NB4 (cell line): ENCODE measurements around the gene ADPRH.
"Not testable (repeated sequence)": the region's sequence is repeated elsewhere in the genome, so short reads cannot be mapped to it uniquely, and the experiment has no call there.

Source experiments
- DNase-seq: peaks from one replicate; pipeline ENCODE4 v3.0.0; 2010; ENCODE audit warnings: low read depth
- H3K4me3 ChIP-seq: one replicate; pipeline ENCODE4 v1.5.1; 2011; ENCODE audit warnings: mild to moderate bottlenecking, low read depth, low read length, moderate library complexity
- CTCF ChIP-seq: IDR thresholded peaks from one replicate; pipeline ENCODE4 v1.5.1; 2012; ENCODE audit warnings: low read depth, low read length
- MAX ChIP-seq: IDR thresholded peaks from 2 replicates; pipeline ENCODE4 v1.6.1; 2011; ENCODE audit warnings: low read depth, low read length
- MYC ChIP-seq: IDR thresholded peaks from 2 replicates; pipeline ENCODE4 v1.6.1; 2011; ENCODE audit warnings: low read depth, low read length
- POLR2A ChIP-seq: IDR thresholded peaks from 2 replicates; pipeline ENCODE4 v1.6.1; 2011; ENCODE audit warnings: mild to moderate bottlenecking; ENCODE audit not compliant: insufficient read length; ENCODE audit errors: extremely low read depth

ADPRH gene

GRCh38 chr3:119550192-119550910 lies 28.9 kb upstream of the ADPRH start:
- no peak for DNase-seq
- no peak overlapping the region for H3K4me3 ChIP-seq
- TF ChIP-seq POLR2A (no peak), CTCF (no peak), MYC (no peak), MAX (no peak)

GRCh38 chr3:119551598-119551997 lies 27.7 kb upstream of the ADPRH start:
- no peak overlapping the region for H3K4me3 ChIP-seq
- TF ChIP-seq MYC = no peak
- TF ChIP-seq MAX = no peak
- TF ChIP-seq POLR2A = no peak
- no peak for TF ChIP-seq CTCF
- no peak for DNase-seq

- not testable (repeated sequence) for H3K4me3 ChIP-seq, DNase-seq
Observed at GRCh38 chr3:119552928-119553327, 26.4 kb upstream of the ADPRH start.

GRCh38 chr3:119553823-119554415 lies 25.4 kb upstream of the ADPRH start:
- DNase-seq = no peak
- no peak for TF ChIP-seq POLR2A
- TF ChIP-seq MAX = no peak
- H3K4me3 ChIP-seq = no peak overlapping the region

GRCh38 chr3:119555309-119555735 lies 24.0 kb upstream of the ADPRH start:
- no peak for DNase-seq
- TF ChIP-seq MAX (peak; percentile 44; the same call in 1 of the 2 replicates), MYC (no peak)
- H3K4me3 ChIP-seq = no peak overlapping the region

- DNase-seq = no peak
- no peak overlapping the region for H3K4me3 ChIP-seq
- TF ChIP-seq MYC = no peak
Observed at GRCh38 chr3:119555929-119556328, 23.4 kb upstream of the ADPRH start.

GRCh38 chr3:119557192-119557876 lies 22.0 kb upstream of the ADPRH start:
- TF ChIP-seq MYC = no peak
- TF ChIP-seq MAX = no peak
- no peak for TF ChIP-seq POLR2A
- TF ChIP-seq CTCF = no peak
- H3K4me3 ChIP-seq = no peak overlapping the region
- DNase-seq = no peak
